D721Med (cell line): Measurements from ENCODE around the gene CLUH.

ENCODE experiments used
- DNase-seq: peaks from one replicate; pipeline ENCODE4 v3.0.0; 2011; ENCODE audit warnings: low spot score; ENCODE audit not compliant: insufficient read length
- FAIRE-seq: peaks from 2 replicates; lab custom pipeline; 2011; peaks lifted over from hg19 to GRCh38; lab: Jason Lieb, UNC
- CTCF ChIP-seq: IDR thresholded peaks from 2 replicates; pipeline ENCODE4 v1.5.1; 2012; ENCODE audit warnings: mild to moderate bottlenecking, control low read depth; ENCODE audit not compliant: insufficient read depth; ENCODE audit errors: missing control alignments

Gene CLUH

DNA sequence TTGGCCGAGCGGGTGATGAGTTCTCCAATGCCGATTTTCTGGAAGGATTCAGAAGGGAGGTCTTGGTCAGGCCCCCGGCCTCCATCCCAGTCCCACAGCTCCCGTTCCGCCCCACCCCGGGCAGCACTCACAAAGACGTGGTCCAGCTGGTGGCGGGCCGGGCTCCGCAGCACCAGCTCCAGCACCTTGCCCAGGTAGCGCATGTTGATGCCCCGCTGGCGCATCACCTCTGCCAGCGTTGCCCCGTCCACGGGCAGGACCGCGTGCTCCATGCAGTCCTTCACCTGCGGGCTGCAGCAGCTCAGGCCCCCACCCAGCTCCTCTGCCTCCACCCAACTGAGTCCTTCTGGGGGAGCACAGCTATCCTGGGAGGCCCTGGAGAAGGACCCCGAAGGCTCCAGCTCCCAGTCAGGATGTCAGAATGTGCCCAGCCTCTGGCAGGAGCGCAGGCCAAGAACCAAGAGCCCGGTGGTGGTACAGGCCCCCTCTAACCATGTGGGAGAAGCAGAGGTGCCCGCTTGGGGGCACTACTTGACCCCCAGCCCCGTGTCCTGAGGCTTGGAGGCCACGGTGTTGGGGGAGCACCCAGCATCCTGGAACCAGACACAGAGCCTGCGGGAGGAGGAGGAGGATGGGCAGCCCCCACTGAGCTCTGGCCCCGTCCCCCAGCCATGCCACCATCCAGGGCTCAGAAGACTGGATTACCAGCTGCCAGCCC is 16.2 kb downstream of the CLUH start:
- FAIRE-seq (no peak), DNase-seq (no peak)
- no peak for TF ChIP-seq CTCF

DNA sequence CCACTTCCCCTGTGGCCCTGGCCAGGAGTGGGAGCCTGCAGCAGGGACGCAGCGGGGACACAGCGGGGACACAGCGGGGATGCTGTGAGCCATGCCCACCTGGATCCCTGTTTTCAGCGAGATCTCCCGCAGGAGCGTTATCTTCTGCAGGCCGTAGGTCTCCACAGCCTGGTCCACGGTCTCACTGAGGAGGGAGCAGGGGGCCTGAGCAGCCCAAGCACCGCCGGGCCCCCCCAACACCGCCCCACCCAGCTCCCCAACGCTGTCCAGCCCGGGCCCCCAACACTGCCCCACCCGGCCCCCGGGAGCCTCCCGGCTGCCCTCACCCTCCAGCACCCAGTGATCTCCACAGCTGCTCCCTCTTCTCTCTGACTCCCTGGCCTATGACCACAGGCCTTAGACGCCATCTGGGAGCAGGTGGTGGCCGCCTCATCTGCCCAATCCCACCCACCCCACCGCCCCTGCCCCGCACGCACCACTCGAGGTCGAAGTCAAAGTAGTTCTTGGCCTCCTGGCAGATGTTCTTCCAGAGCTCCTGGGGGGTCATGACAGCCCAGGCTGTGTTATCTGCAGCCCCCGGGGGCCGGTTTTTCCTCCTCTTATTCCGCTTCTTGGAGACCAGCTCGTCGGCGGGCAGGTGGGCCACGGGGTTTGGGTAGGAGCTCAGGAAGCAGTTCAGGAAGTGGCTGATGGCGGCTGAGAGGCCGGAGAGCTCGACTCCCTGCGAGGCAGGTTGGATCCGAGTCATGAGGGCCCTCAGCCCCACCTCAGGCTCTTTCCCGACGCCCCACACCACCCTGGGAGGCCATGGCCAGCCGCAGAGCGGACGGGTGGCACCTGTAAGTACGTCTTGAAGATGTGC is 17.0 kb downstream of the CLUH start:
- no peak for TF ChIP-seq CTCF
- DNase-seq (no peak), FAIRE-seq (no peak)

DNA sequence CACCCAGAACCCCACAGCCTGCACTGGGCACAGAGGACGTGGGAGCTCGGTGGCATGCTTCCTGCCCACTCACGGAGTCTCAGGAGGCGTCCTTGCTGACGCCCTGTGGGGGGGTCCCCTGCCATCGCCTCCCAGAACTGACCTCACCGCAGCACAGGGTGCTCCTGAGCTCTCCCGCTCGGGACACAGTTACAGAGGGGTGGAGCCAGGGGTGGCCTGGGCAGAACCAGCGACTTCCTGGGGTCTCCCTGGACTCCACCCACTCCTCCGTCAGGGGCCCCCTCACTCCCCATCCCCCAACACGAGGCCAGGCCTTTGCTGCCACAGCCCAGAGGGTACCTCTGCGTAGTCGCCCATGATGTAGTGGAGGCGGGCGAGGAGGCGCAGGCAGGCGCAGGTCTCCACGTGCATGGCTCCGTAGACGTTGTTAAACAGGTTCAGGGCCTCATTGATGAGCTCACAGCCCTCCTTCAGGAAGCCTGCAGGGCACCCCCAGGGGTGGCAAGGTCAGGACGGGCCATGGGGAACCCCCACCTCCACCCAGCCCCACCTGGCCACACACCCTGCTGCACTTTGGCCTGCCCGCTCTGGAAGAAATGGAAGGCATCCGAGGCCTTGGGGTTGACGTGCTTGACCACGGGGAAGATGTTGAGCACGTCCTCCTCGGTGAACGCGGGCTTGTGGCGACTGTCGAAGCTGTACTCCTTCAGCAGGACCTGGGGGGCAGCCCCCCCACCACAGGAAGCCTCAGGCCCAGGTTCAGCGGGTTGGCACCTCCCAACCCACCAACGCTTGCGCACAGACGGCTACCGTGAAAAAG is 17.8 kb downstream of the CLUH start:
- TF ChIP-seq CTCF, result no peak
- DNase-seq, result no peak
- FAIRE-seq, result no peak

DNA sequence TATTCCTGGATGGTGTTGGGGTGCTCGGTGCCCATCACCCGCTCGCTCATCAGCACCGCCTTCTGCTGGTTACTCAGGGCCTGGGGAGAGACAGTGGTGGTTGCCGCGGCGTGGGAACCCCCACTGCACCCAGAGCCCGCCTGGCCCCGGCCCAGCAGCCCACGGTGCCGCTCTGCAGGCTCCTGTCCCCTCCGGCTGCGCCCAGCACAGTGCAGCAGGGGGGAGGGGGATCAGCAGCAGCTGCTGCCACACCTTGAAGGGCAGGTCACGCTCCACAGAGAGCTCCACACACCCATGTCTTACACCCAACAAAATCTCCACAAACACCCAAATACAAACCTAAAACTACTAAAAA is 18.8 kb downstream of the CLUH start:
- DNase-seq, result no peak
- no peak for FAIRE-seq
- no peak for TF ChIP-seq CTCF

- FAIRE-seq, result no peak
- DNase-seq, result no peak
- no peak for TF ChIP-seq CTCF
Measured at GRCh38 chr17:2691965-2692780, 19.4 kb downstream of the CLUH start.

DNA sequence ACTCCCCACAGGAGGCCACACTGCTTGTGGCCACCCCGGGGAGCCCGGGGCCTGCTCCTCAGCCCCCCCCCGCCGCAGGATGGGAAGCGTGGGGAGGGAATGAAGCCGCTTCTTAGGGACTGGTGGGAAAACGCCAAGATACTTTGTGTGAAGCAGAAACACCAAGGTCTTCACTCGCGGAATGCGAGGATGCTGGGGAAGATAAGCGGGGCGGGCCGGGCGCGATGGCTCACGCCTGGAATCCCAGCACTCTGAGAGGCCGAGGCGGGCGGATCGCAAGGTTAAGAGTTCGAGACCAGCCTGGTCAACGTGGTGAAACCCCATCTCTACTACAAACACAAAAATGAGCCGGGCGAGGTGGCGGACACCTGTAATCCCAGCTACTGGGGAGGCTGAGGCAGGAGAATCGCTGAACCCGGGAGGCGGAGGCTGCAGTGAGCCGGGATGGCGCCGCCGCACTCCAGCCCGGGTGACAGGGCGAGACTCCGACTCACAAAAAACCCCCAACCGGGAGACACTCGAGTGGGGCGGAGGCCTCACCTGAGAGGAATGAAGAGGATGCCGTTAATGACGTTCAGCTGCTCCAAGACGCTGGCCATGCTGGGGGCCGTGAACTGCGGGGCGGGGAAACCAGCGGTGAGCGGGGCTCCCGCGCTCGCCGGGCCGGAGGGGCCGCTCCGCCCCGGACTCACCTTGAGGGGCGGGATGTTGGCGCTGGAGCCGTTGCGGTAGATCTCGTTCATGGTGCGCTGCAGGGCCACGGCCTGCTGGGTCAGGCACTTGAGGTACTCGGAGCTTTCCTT is 20.3 kb downstream of the CLUH start:
- FAIRE-seq (no peak), DNase-seq (no peak)
- no peak for TF ChIP-seq CTCF
